ENCODE results near the gene NAPSA. TPM values are rescaled to one million over a fixed set of nuclear protein-coding genes. Genes with fewer than 3 reads are reported as not detected.
"Not testable (repeated sequence)": the region's sequence is repeated elsewhere in the genome, so short reads cannot be mapped to it uniquely, and the experiment has no call there.

NAPSA gene
- total and polyA plus RNA-seq, 5 donors: 0.43 to 0.84 (median 0.64) TPM; not detected in 1

- no peak overlapping the region for H3K4me3 ChIP-seq (ENCODE audit: low read length)
- no peaks in the 10 kb centered on the region for H3K9me3 ChIP-seq (ENCODE audit: control insufficient read depth, low read length)
- DNase-seq (no peak), ATAC-seq (no peak)
- intact Hi-C loops (cut with DNase I): no loop called here
- H3K27ac ChIP-seq (ENCODE audit: low read length): no peak overlapping the region
- no peaks in the 10 kb centered on the region for H3K27me3 ChIP-seq (ENCODE audit: control insufficient read depth, insufficient read depth)
- H3K4me1 ChIP-seq (ENCODE audit: control insufficient read depth, insufficient read depth, low read length): peaks cover 1% of the 10 kb centered on the region
- whole genome bisulfite sequencing: 92% methylated on average over 12 of the region's 12 CpGs
These were observed 30.6 kb downstream of the NAPSA start for GRCh38 chr19:50334741-50335421.

- intact Hi-C loops (cut with DNase I): no loop called here
- DNase-seq (peak; percentile 72 to 93 (median 91)), ATAC-seq (peak; percentile 28 to 36)
- 11% methylated on average over 54 of the region's 54 CpGs for WGBS
- peaks cover 1% of the 10 kb centered on the region for H3K4me1 ChIP-seq (ENCODE audit: control insufficient read depth, insufficient read depth, low read length)
- peak overlapping the region; percentile 48 for H3K27ac ChIP-seq (ENCODE audit: low read length)
- no peaks in the 10 kb centered on the region for H3K9me3 ChIP-seq (ENCODE audit: control insufficient read depth, low read length)
- peak overlapping the region; percentile 22 for H3K4me3 ChIP-seq (ENCODE audit: low read length)
- H3K27me3 ChIP-seq (ENCODE audit: control insufficient read depth, insufficient read depth): no peaks in the 10 kb centered on the region
These were observed 31.5 kb downstream of the NAPSA start for GRCh38 chr19:50333737-50334617.

- intact Hi-C loops (cut with DNase I): no loop called here
- 1% methylated on average over 34 of the region's 34 CpGs for WGBS
- Histone ChIP-seq H3K4me3 (ENCODE audit: low read length) (peak overlapping the region; percentile 26), H3K27me3 (ENCODE audit: control insufficient read depth, insufficient read depth) (no peaks in the 10 kb centered on the region), H3K27ac (ENCODE audit: low read length) (no peak overlapping the region), H3K4me1 (ENCODE audit: control insufficient read depth, insufficient read depth, low read length) (peaks cover 1% of the 10 kb centered on the region), H3K9me3 (ENCODE audit: control insufficient read depth, low read length) (no peaks in the 10 kb centered on the region)
- ATAC-seq (peak; percentile 69 to 74), DNase-seq (peak; percentile 92 to 96 (median 96))
These were observed 32.2 kb downstream of the NAPSA start for GRCh38 chr19:50333235-50333736.

GRCh38 chr19:50332244-50333038, 33.0 kb downstream of the NAPSA start:
- DNase-seq (no peak), ATAC-seq (no peak)
- Histone ChIP-seq H3K9me3 (ENCODE audit: control insufficient read depth, low read length) (no peaks in the 10 kb centered on the region), H3K27ac (ENCODE audit: low read length) (no peak overlapping the region), H3K4me1 (ENCODE audit: control insufficient read depth, insufficient read depth, low read length) (peaks cover 1% of the 10 kb centered on the region), H3K4me3 (ENCODE audit: low read length) (no peak overlapping the region), H3K27me3 (ENCODE audit: control insufficient read depth, insufficient read depth) (no peaks in the 10 kb centered on the region)
- 16% methylated on average over 20 of the region's 20 CpGs for WGBS
- intact Hi-C loops (cut with DNase I): no loop called here

- intact Hi-C loops (cut with DNase I): no loop called here
- H3K9me3 ChIP-seq (ENCODE audit: control insufficient read depth, low read length): no peaks in the 10 kb centered on the region
- H3K4me3 ChIP-seq (ENCODE audit: low read length): no peak overlapping the region
- WGBS: 30% methylated on average over 2 of the region's 2 CpGs
- DNase-seq (no peak), ATAC-seq (no peak)
- H3K4me1 ChIP-seq (ENCODE audit: control insufficient read depth, insufficient read depth, low read length): peaks cover 1% of the 10 kb centered on the region
- no peak overlapping the region for H3K27ac ChIP-seq (ENCODE audit: low read length)
- no peaks in the 10 kb centered on the region for H3K27me3 ChIP-seq (ENCODE audit: control insufficient read depth, insufficient read depth)
These were observed 33.5 kb downstream of the NAPSA start for GRCh38 chr19:50331994-50332243.

GRCh38 chr19:50331221-50331993, 34.0 kb downstream of the NAPSA start:
- H3K27ac ChIP-seq (ENCODE audit: low read length): no peak overlapping the region
- DNase-seq: no peak
- no peaks in the 10 kb centered on the region for H3K27me3 ChIP-seq (ENCODE audit: control insufficient read depth, insufficient read depth)

GRCh38 chr19:50330365-50331078, 34.9 kb downstream of the NAPSA start:
- H3K27ac ChIP-seq (ENCODE audit: low read length): peak overlapping the region; percentile 48
- ATAC-seq: peak; percentile 60 to 63
- H3K4me1 ChIP-seq (ENCODE audit: control insufficient read depth, insufficient read depth, low read length): peaks cover 3% of the 10 kb centered on the region

More at GRCh38 chr19:50331221-50331993, 34.0 kb downstream of the NAPSA start:
- intact Hi-C loops (cut with DNase I): no loop called here
- peak overlapping the region; percentile 41 for H3K4me3 ChIP-seq (ENCODE audit: low read length)
- H3K9me3 ChIP-seq (ENCODE audit: control insufficient read depth, low read length): no peaks in the 10 kb centered on the region
- 19% methylated on average over 10 of the region's 10 CpGs for WGBS
- no peak for ATAC-seq
- peaks cover 1% of the 10 kb centered on the region for H3K4me1 ChIP-seq (ENCODE audit: control insufficient read depth, insufficient read depth, low read length)

GRCh38 chr19:50329926-50330294, 35.5 kb downstream of the NAPSA start:
- H3K9me3 ChIP-seq (ENCODE audit: control insufficient read depth, low read length); H3K27me3 ChIP-seq (ENCODE audit: control insufficient read depth, insufficient read depth); ATAC-seq; H3K4me1 ChIP-seq (ENCODE audit: control insufficient read depth, insufficient read depth, low read length); intact Hi-C loops (cut with DNase I): not testable (repeated sequence)
- DNase-seq: peak in 1 of 3 donors; percentile 60
- H3K4me3 ChIP-seq (ENCODE audit: low read length): peak overlapping the region; percentile 41
- H3K27ac ChIP-seq (ENCODE audit: low read length): peak overlapping the region; percentile 53
- 13% methylated on average over 18 of the region's 18 CpGs for WGBS

More at GRCh38 chr19:50330365-50331078, 34.9 kb downstream of the NAPSA start:
- Histone ChIP-seq H3K9me3 (ENCODE audit: control insufficient read depth, low read length) (no peaks in the 10 kb centered on the region), H3K27me3 (ENCODE audit: control insufficient read depth, insufficient read depth) (no peaks in the 10 kb centered on the region), H3K4me3 (ENCODE audit: low read length) (peak overlapping the region; percentile 41)
- WGBS: 2% methylated on average over 48 of the region's 48 CpGs
- intact Hi-C loops (cut with DNase I): no loop called here
- peak; percentile 86 to 95 (median 93) for DNase-seq

GRCh38 chr19:50329146-50329925, 36.1 kb downstream of the NAPSA start, which contains the start of gene KCNC3:
TSS of gene KCNC3 (minus strand) at chr19:50329377. CDS start at chr19:50329082, 295 bp downstream.
- intact Hi-C loops (cut with DNase I): no loop called here
- H3K4me1 ChIP-seq (ENCODE audit: control insufficient read depth, insufficient read depth, low read length): peaks cover 3% of the 10 kb centered on the region
- ATAC-seq (peak; percentile 88 to 90), DNase-seq (peak; percentile 99 to 100 (median 100))
- peak within 1 kb of the TSS; percentile 61 for H3K4me3 ChIP-seq (ENCODE audit: low read length)
- H3K27ac ChIP-seq (ENCODE audit: low read length): peak within 1 kb of the TSS; percentile 53
- H3K9me3 ChIP-seq (ENCODE audit: control insufficient read depth, low read length): no peaks in the 10 kb centered on the region
- H3K27me3 ChIP-seq (ENCODE audit: control insufficient read depth, insufficient read depth): no peaks in the 10 kb centered on the region
- 1% methylated on average over 43 of the region's 43 CpGs for WGBS

Measured in right cardiac atrium (tissue), 5 donors.